OCI-LY1 (cell line): ENCODE measurements around the gene RAB30.

Source experiments
- CTCF ChIP-seq: fragments of 200-600 bp; sonication (generic), shearing (Covaris generic); IDR thresholded peaks from 2 replicates; pipeline ENCODE4 v1.5.1; 2017; ENCODE audit warnings: mild to moderate bottlenecking, antibody characterized with exemption, low read length, moderate library complexity, mixed read lengths
- EZH2 ChIP-seq: fragments of 200-600 bp; sonication (generic), shearing (Covaris generic); IDR thresholded peaks from 2 replicates; pipeline ENCODE4 v1.8.0; 2017; ENCODE audit warnings: borderline replicate concordance, mixed run types, mild to moderate bottlenecking, antibody characterized with exemption, low read length, moderate library complexity, mixed read lengths

- TF ChIP-seq CTCF (no peak), EZH2 (no peak)
Measured at GRCh38 chr11:82972103-82972502, 99.6 kb downstream of the RAB30 start.
